ENCODE measurements around the gene AGAP1. TPM values are rescaled to one million over a fixed set of nuclear protein-coding genes. Genes with fewer than 3 reads are reported as not detected.
"Not testable (repeated sequence)": the region's sequence is repeated elsewhere in the genome, so short reads cannot be mapped to it uniquely, and the experiment has no call there.

AGAP1 gene
- total RNA-seq, 2 experiments from 2014 or later, result 2.4 to 4.5 TPM

- H3K4me3 Mint-ChIP-seq, result no peak overlapping the region
- H3K9me3 Mint-ChIP-seq, result peaks cover 1% of the 10 kb centered on the region
- H3K36me3 Mint-ChIP-seq, result no peaks in the 10 kb centered on the region
- H3K27ac Mint-ChIP-seq, result no peak overlapping the region
- POLR2A ChIA-PET, result no interaction called here
- peaks cover 24% of the 10 kb centered on the region for H3K27me3 Mint-ChIP-seq
- DNase-seq, result no peak
- H3K4me1 Mint-ChIP-seq, result peaks cover 6% of the 10 kb centered on the region
- ATAC-seq (ENCODE audit: low read depth), result no peak
These were observed 559.3 kb downstream of the AGAP1 start for GRCh38 chr2:236052926-236053821.

GRCh38 chr2:236054125-236054524, 560.3 kb downstream of the AGAP1 start:
- no peaks in the 10 kb centered on the region for H3K36me3 Mint-ChIP-seq
- H3K4me3 Mint-ChIP-seq, result no peak overlapping the region
- ATAC-seq (ENCODE audit: low read depth) (no peak), DNase-seq (no peak)
- peaks cover 6% of the 10 kb centered on the region for H3K4me1 Mint-ChIP-seq
- peaks cover 24% of the 10 kb centered on the region for H3K27me3 Mint-ChIP-seq
- no peak overlapping the region for H3K27ac Mint-ChIP-seq
- POLR2A ChIA-PET, result no interaction called here
- H3K9me3 Mint-ChIP-seq, result peaks cover 2% of the 10 kb centered on the region

GRCh38 chr2:236054621-236055305, 560.9 kb downstream of the AGAP1 start:
- DNase-seq (no peak), ATAC-seq (ENCODE audit: low read depth) (no peak)
- peaks cover 4% of the 10 kb centered on the region for H3K4me1 Mint-ChIP-seq
- POLR2A ChIA-PET, result no interaction called here
- H3K36me3 Mint-ChIP-seq, result no peaks in the 10 kb centered on the region
- no peak overlapping the region for H3K27ac Mint-ChIP-seq
- peaks cover 2% of the 10 kb centered on the region for H3K9me3 Mint-ChIP-seq
- no peak overlapping the region for H3K4me3 Mint-ChIP-seq
- peaks cover 24% of the 10 kb centered on the region for H3K27me3 Mint-ChIP-seq

GRCh38 chr2:236055471-236055870, 561.6 kb downstream of the AGAP1 start:
- Mint-ChIP-seq H3K9me3 (peaks cover 2% of the 10 kb centered on the region), H3K4me1 (no peaks in the 10 kb centered on the region), H3K27me3 (peaks cover 20% of the 10 kb centered on the region), H3K27ac (no peak overlapping the region), H3K36me3 (no peaks in the 10 kb centered on the region), H3K4me3 (no peak overlapping the region)
- POLR2A ChIA-PET, result no interaction called here
- ATAC-seq (ENCODE audit: low read depth), result no peak
- no peak for DNase-seq

GRCh38 chr2:236056141-236056540, 562.3 kb downstream of the AGAP1 start:
- Mint-ChIP-seq H3K36me3 (no peaks in the 10 kb centered on the region), H3K4me3 (no peak overlapping the region), H3K27me3 (peaks cover 20% of the 10 kb centered on the region), H3K4me1 (no peaks in the 10 kb centered on the region), H3K27ac (no peak overlapping the region), H3K9me3 (peaks cover 2% of the 10 kb centered on the region)
- DNase-seq (no peak), ATAC-seq (ENCODE audit: low read depth) (no peak)
- POLR2A ChIA-PET, result no interaction called here

GRCh38 chr2:236057375-236057774, 563.5 kb downstream of the AGAP1 start:
- Mint-ChIP-seq H3K4me3 (no peak overlapping the region), H3K27ac (no peak overlapping the region), H3K27me3 (peaks cover 20% of the 10 kb centered on the region), H3K4me1 (no peaks in the 10 kb centered on the region), H3K9me3 (peaks cover 2% of the 10 kb centered on the region), H3K36me3 (no peaks in the 10 kb centered on the region)
- POLR2A ChIA-PET, result no interaction called here
- DNase-seq (no peak), ATAC-seq (ENCODE audit: low read depth) (no peak)

- H3K9me3 Mint-ChIP-seq, result peaks cover 2% of the 10 kb centered on the region
- H3K4me1 Mint-ChIP-seq, result no peaks in the 10 kb centered on the region
- H3K4me3 Mint-ChIP-seq, result no peak overlapping the region
- POLR2A ChIA-PET, result no interaction called here
- no peak overlapping the region for H3K27ac Mint-ChIP-seq
- H3K27me3 Mint-ChIP-seq, result no peaks in the 10 kb centered on the region
- no peak for ATAC-seq (ENCODE audit: low read depth)
- no peaks in the 10 kb centered on the region for H3K36me3 Mint-ChIP-seq
- DNase-seq, result no peak
These were observed 567.7 kb downstream of the AGAP1 start for GRCh38 chr2:236061497-236061896.

- no peak overlapping the region for H3K4me3 Mint-ChIP-seq
- no peaks in the 10 kb centered on the region for H3K4me1 Mint-ChIP-seq
- POLR2A ChIA-PET, result no interaction called here
These were observed 568.1 kb downstream of the AGAP1 start for GRCh38 chr2:236061899-236062298.

GRCh38 chr2:236062806-236063205, 569.0 kb downstream of the AGAP1 start:
- POLR2A ChIA-PET, H3K27ac Mint-ChIP-seq: not testable (repeated sequence)

More at GRCh38 chr2:236061899-236062298, 568.1 kb downstream of the AGAP1 start:
- peaks cover 2% of the 10 kb centered on the region for H3K9me3 Mint-ChIP-seq
- ATAC-seq (ENCODE audit: low read depth), result no peak
- no peaks in the 10 kb centered on the region for H3K27me3 Mint-ChIP-seq
- no peaks in the 10 kb centered on the region for H3K36me3 Mint-ChIP-seq
- DNase-seq, result no peak
- no peak overlapping the region for H3K27ac Mint-ChIP-seq

GRCh38 chr2:236063994-236064393, 570.2 kb downstream of the AGAP1 start:
- POLR2A ChIA-PET, result no interaction called here
- H3K36me3 Mint-ChIP-seq, result no peaks in the 10 kb centered on the region
- H3K9me3 Mint-ChIP-seq, result no peaks in the 10 kb centered on the region
- H3K4me3 Mint-ChIP-seq, result no peak overlapping the region
- no peaks in the 10 kb centered on the region for H3K27me3 Mint-ChIP-seq
- DNase-seq, result no peak
- H3K4me1 Mint-ChIP-seq, result no peaks in the 10 kb centered on the region
- H3K27ac Mint-ChIP-seq, result no peak overlapping the region
- ATAC-seq (ENCODE audit: low read depth), result no peak

More at GRCh38 chr2:236062806-236063205, 569.0 kb downstream of the AGAP1 start:
- H3K4me1 Mint-ChIP-seq; H3K4me3 Mint-ChIP-seq; H3K27me3 Mint-ChIP-seq; DNase-seq; H3K9me3 Mint-ChIP-seq; ATAC-seq (ENCODE audit: low read depth); H3K36me3 Mint-ChIP-seq: not testable (repeated sequence)

- DNase-seq (no peak), ATAC-seq (ENCODE audit: low read depth) (no peak)
- no peak overlapping the region for H3K27ac Mint-ChIP-seq
- H3K9me3 Mint-ChIP-seq, result no peaks in the 10 kb centered on the region
- H3K27me3 Mint-ChIP-seq, result no peaks in the 10 kb centered on the region
- H3K4me1 Mint-ChIP-seq, result peaks cover 2% of the 10 kb centered on the region
- POLR2A ChIA-PET, result no interaction called here
- H3K36me3 Mint-ChIP-seq, result no peaks in the 10 kb centered on the region
- H3K4me3 Mint-ChIP-seq, result no peak overlapping the region
These were observed 571.7 kb downstream of the AGAP1 start for GRCh38 chr2:236065314-236066160.

GRCh38 chr2:236070236-236070635, 576.4 kb downstream of the AGAP1 start:
- Mint-ChIP-seq H3K27ac (no peak overlapping the region), H3K36me3 (no peaks in the 10 kb centered on the region), H3K27me3 (no peaks in the 10 kb centered on the region), H3K9me3 (no peaks in the 10 kb centered on the region), H3K4me3 (no peak overlapping the region), H3K4me1 (peaks cover 2% of the 10 kb centered on the region)
- no peak for DNase-seq
- POLR2A ChIA-PET, result no interaction called here
- ATAC-seq (ENCODE audit: low read depth), result no peak

GRCh38 chr2:236073246-236073645, 579.4 kb downstream of the AGAP1 start:
- POLR2A ChIA-PET, result no interaction called here
- H3K36me3 Mint-ChIP-seq, result no peaks in the 10 kb centered on the region

More at GRCh38 chr2:236073246-236073645, 579.4 kb downstream of the AGAP1 start:
- no peak overlapping the region for H3K27ac Mint-ChIP-seq
- peaks cover 2% of the 10 kb centered on the region for H3K4me1 Mint-ChIP-seq
- H3K27me3 Mint-ChIP-seq, result no peaks in the 10 kb centered on the region
- DNase-seq, result no peak
- no peak for ATAC-seq (ENCODE audit: low read depth)
- no peaks in the 10 kb centered on the region for H3K9me3 Mint-ChIP-seq
- H3K4me3 Mint-ChIP-seq, result no peak overlapping the region
